Tibial nerve (tissue), 4 donors: ENCODE data around the gene RNASEL. TPM values are rescaled to one million over a fixed set of nuclear protein-coding genes. Genes with fewer than 3 reads are reported as not detected.

ENCODE experiments used
- DNase-seq, 2 donors: peaks; one replicate each; pipeline ENCODE4 v3.0.0-alpha.2; 2019; ENCODE audit warnings: low spot score in 2 of 2
- H3K27ac ChIP-seq, 4 donors: fragments of 200-600 bp; sonication (generic) in 3 of 4; one replicate each; pipeline ENCODE4 v1.5.1; 2017 to 2019; ENCODE audit warnings: mild to moderate bottlenecking in 1 of 4
- H3K27me3 ChIP-seq, 2 donors: fragments of 200-600 bp; sonication (generic) in 1 of 2; one replicate each; pipeline versions ENCODE4 v1.5.1 to v1.6.0; 2017 to 2019
- H3K36me3 ChIP-seq, 3 donors: fragments of 200-600 bp; sonication (generic); one replicate each; pipeline ENCODE4 v1.5.1; 2018 to 2019
- H3K4me1 ChIP-seq, 4 donors: fragments of 200-600 bp; sonication (generic) in 3 of 4; one replicate each; pipeline ENCODE4 v1.5.1; 2017 to 2019
- H3K4me3 ChIP-seq, 4 donors: fragments of 200-600 bp; sonication (generic) in 3 of 4; one replicate each; pipeline ENCODE4 v1.5.1; 2017 to 2019; ENCODE audit warnings: mild to moderate bottlenecking in 1 of 4, moderate library complexity in 1 of 4
- H3K9me3 ChIP-seq, 4 donors: fragments of 200-600 bp; sonication (generic) in 3 of 4; one replicate each; pipeline ENCODE4 v1.5.1; 2017 to 2019
- EP300 ChIP-seq, 2 donors: sonication (generic); formaldehyde crosslinking; IDR thresholded peaks; one replicate each; pipeline ENCODE4 v1.6.1; 2017; ENCODE audit warnings: antibody characterized with exemption in 2 of 2, mild to moderate bottlenecking in 1 of 2
- POLR2A ChIP-seq, 2 donors: fragments of 450-650 bp; IDR thresholded peaks; one replicate each; pipeline ENCODE4 v1.6.1; 2017; ENCODE audit warnings: antibody characterized with exemption in 2 of 2, mild to moderate bottlenecking in 2 of 2, moderate library complexity in 2 of 2
- WGBS, 2 donors: methylation state at CpG; one replicate each; pipeline ENCODE4 v1.1.5; 2018; 5-methylcytosine and 5-hydroxymethylcytosine counted together
- total RNA-seq, 4 donors: library from RNA; depleted of rRNA; stranded (reverse); fragments of >200 nt; gene quantifications; one replicate each; pipeline ENCODE4 v1.1.0, GENCODE V29; 2016
- TF ChIP-seq, protein P1 (sequence below), 5 experiments: fragments of 200-600 bp in 3 of 5; fragments of 450-650 bp in 2 of 5; sonication (generic) in 3 of 5; IDR thresholded peaks; one replicate each; pipeline ENCODE4 v1.5.1; 2016 to 2019; ENCODE audit warnings: antibody characterized with exemption in 5 of 5, mild to moderate bottlenecking in 3 of 5, moderate library complexity in 2 of 5

RNASEL gene
- total RNA-seq, 4 donors from 2014 or later, result 7.3 to 9.8 (median 8.8) TPM

- peaks cover 0 to 38% (median 14%) of the 10 kb centered on the region in 4 donors for H3K4me1 ChIP-seq
- H3K9me3 ChIP-seq, result no peaks in the 10 kb centered on the region
- H3K27ac ChIP-seq, result peak overlapping the region in 1 of 4 donors; percentile 26
- 45 to 47% methylated on average over 6 of the region's 6 CpGs for WGBS, 2 donors
- H3K27me3 ChIP-seq, result no peaks in the 10 kb centered on the region
- H3K36me3 ChIP-seq, result no peaks in the 10 kb centered on the region
- TF ChIP-seq, protein P1, sequence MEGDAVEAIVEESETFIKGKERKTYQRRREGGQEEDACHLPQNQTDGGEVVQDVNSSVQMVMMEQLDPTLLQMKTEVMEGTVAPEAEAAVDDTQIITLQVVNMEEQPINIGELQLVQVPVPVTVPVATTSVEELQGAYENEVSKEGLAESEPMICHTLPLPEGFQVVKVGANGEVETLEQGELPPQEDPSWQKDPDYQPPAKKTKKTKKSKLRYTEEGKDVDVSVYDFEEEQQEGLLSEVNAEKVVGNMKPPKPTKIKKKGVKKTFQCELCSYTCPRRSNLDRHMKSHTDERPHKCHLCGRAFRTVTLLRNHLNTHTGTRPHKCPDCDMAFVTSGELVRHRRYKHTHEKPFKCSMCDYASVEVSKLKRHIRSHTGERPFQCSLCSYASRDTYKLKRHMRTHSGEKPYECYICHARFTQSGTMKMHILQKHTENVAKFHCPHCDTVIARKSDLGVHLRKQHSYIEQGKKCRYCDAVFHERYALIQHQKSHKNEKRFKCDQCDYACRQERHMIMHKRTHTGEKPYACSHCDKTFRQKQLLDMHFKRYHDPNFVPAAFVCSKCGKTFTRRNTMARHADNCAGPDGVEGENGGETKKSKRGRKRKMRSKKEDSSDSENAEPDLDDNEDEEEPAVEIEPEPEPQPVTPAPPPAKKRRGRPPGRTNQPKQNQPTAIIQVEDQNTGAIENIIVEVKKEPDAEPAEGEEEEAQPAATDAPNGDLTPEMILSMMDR (IDR thresholded peaks at IDR 0.05), result no peak
- TF ChIP-seq EP300 (IDR thresholded peaks at IDR 0.05) (no peak), POLR2A (IDR thresholded peaks at IDR 0.05) (no peak)
- no peak for DNase-seq
- no peak overlapping the region for H3K4me3 ChIP-seq
These were observed 28.8 kb upstream of the RNASEL start for GRCh38 chr1:182617734-182618351.

GRCh38 chr1:182617014-182617429 is 28.0 kb upstream of the RNASEL start:
- TF ChIP-seq, protein P1 (IDR thresholded peaks at IDR 0.05), result no peak
- TF ChIP-seq POLR2A (IDR thresholded peaks at IDR 0.05) (no peak), EP300 (IDR thresholded peaks at IDR 0.05) (no peak)
- DNase-seq, result no peak
- Histone ChIP-seq H3K4me1 (peaks cover 0 to 35% (median 14%) of the 10 kb centered on the region in 4 donors), H3K36me3 (no peaks in the 10 kb centered on the region), H3K27ac (no peak overlapping the region), H3K4me3 (no peak overlapping the region), H3K9me3 (no peaks in the 10 kb centered on the region), H3K27me3 (no peaks in the 10 kb centered on the region)
- WGBS, 2 donors, result 66 to 71% methylated on average over 4 of the region's 4 CpGs

- peak overlapping the region in 1 of 4 donors; percentile 61 for H3K4me3 ChIP-seq
- 11 to 14% methylated on average over 17 of the region's 17 CpGs for WGBS, 2 donors
- peak overlapping the region in 3 of 4 donors; percentile 81 to 96 (median 93) for H3K27ac ChIP-seq
- H3K27me3 ChIP-seq, result no peaks in the 10 kb centered on the region
- no peaks in the 10 kb centered on the region for H3K9me3 ChIP-seq
- peak; percentile 44 to 61 for DNase-seq
- H3K36me3 ChIP-seq, result no peaks in the 10 kb centered on the region
- peaks cover 0 to 35% (median 14%) of the 10 kb centered on the region in 4 donors for H3K4me1 ChIP-seq
- TF ChIP-seq EP300 (IDR thresholded peaks at IDR 0.05) (no peak), POLR2A (IDR thresholded peaks at IDR 0.05) (no peak)
- TF ChIP-seq, protein P1 (IDR thresholded peaks at IDR 0.05), result no peak
These were observed 27.3 kb upstream of the RNASEL start for GRCh38 chr1:182616130-182617013.

GRCh38 chr1:182615468-182616129 is 26.5 kb upstream of the RNASEL start:
- peak in 1 of 2 donors; percentile 61 for DNase-seq
- H3K27ac ChIP-seq, result peak overlapping the region; percentile 77 to 96 (median 87)
- 17 to 20% methylated on average over 11 of the region's 11 CpGs for WGBS, 2 donors
- no peaks in the 10 kb centered on the region for H3K9me3 ChIP-seq
- TF ChIP-seq POLR2A (IDR thresholded peaks at IDR 0.05) (no peak), EP300 (IDR thresholded peaks at IDR 0.05) (no peak)
- TF ChIP-seq, protein P1 (IDR thresholded peaks at IDR 0.05), result no peak
- H3K36me3 ChIP-seq, result no peaks in the 10 kb centered on the region
- H3K4me1 ChIP-seq, result peaks cover 0 to 35% (median 14%) of the 10 kb centered on the region in 4 donors
- peak overlapping the region; percentile 47 to 61 (median 58) for H3K4me3 ChIP-seq
- H3K27me3 ChIP-seq, result no peaks in the 10 kb centered on the region
